ENCODE results near the gene DDX54. TPM values are rescaled to one million over a fixed set of nuclear protein-coding genes. Genes with fewer than 3 reads are reported as not detected.

The DDX54 gene
- total and polyA plus RNA-seq, 2 of the 8 experiments (the other 6 are each of a cell fraction or from before 2014, with no cell fraction given), result 64.9 to 113 TPM

- Histone ChIP-seq H3K36me3 (ENCODE audit: control insufficient read depth in 2 of 4, insufficient read depth in 4 of 4, low read length in 3 of 4) (no peaks in the 10 kb centered on the region), H3K27ac (ENCODE audit: low read depth, low read length) (no peak overlapping the region), H4K91ac (replicated peaks; ENCODE audit: insufficient read length, low read length) (no peak overlapping the region), H3K4me3 (ENCODE audit: extremely low read depth in 1 of 4, insufficient read depth in 2 of 4, low read depth in 3 of 4, low read length in 4 of 4) (no peak overlapping the region), H2AFZ (ENCODE audit: low read length) (peak overlapping the region; percentile 83; the same call in 1 of the 2 replicates), H2AK5ac (ENCODE audit: low read depth, low read length) (no peak overlapping the region), H4K5ac (ENCODE audit: insufficient read length, low read depth, low read length) (no peak overlapping the region), H3K27me3 (replicated peaks in 1 of 4; ENCODE audit: control insufficient read depth in 3 of 4, extremely low read depth in 1 of 4, insufficient read depth in 3 of 4, low read length in 3 of 4) (peaks cover 0 to 3% (median 2%) of the 10 kb centered on the region in 4 experiments; a peak in 3 of 7 replicates), H3K56ac (replicated peaks; ENCODE audit: insufficient read length, low read depth, low read length) (no peak overlapping the region), H2BK12ac (ENCODE audit: low read depth, low read length) (no peak overlapping the region), H3K18ac (ENCODE audit: extremely low read depth, low read length) (no peak overlapping the region), H2BK15ac (ENCODE audit: low read length) (no peak overlapping the region), H2BK120ac (replicated peaks; ENCODE audit: low read depth, low read length) (no peak overlapping the region), H3K4ac (replicated peaks; ENCODE audit: insufficient read length, low read depth, low read length) (no peak overlapping the region), H3K4me1 (replicated peaks in 1 of 4; ENCODE audit: control insufficient read depth in 3 of 4, insufficient read depth in 4 of 4, low read length in 3 of 4) (peaks cover 4 to 20% (median 13%) of the 10 kb centered on the region in 4 experiments), H3K23me2 (ENCODE audit: low read depth, low read length) (peaks cover 2% of the 10 kb centered on the region; the same call in 1 of the 2 replicates), H3K14ac (ENCODE audit: insufficient read length) (no peak overlapping the region), H3K9me3 (ENCODE audit: insufficient read depth in 2 of 2, low read depth in 1 of 2, low read length in 1 of 2) (no peaks in the 10 kb centered on the region), H3K23ac (ENCODE audit: insufficient read length) (no peak overlapping the region), H3K79me2 (ENCODE audit: control insufficient read depth in 1 of 2, insufficient read depth in 2 of 2, low read length in 2 of 2) (no peaks in the 10 kb centered on the region), H3K79me1 (ENCODE audit: low read depth, low read length) (no peaks in the 10 kb centered on the region), H4K8ac (ENCODE audit: extremely low read depth, insufficient read depth, low read length) (no peak overlapping the region), H2BK20ac (ENCODE audit: low read length) (no peak overlapping the region), H3K9ac (replicated peaks in 1 of 4; ENCODE audit: extremely low read depth in 1 of 4, low read depth in 3 of 4, low read length in 3 of 4) (no peak overlapping the region), H3K4me2 (ENCODE audit: insufficient read depth in 1 of 2, low read depth in 2 of 2, low read length in 2 of 2) (0 out of 4 replicates have a peak overlapping the region, but pooled peaks of 1 of the 2 experiments have one; percentile 26), H4K20me1 (replicated peaks in 1 of 2; ENCODE audit: control insufficient read depth in 1 of 2, insufficient read depth in 2 of 2, low read length in 2 of 2) (no peaks in the 10 kb centered on the region), H2BK5ac (ENCODE audit: low read depth, low read length) (no peak overlapping the region)
- DNase-seq (ENCODE audit: low read depth in 1 of 2, low spot score in 2 of 2) (no peak), FAIRE-seq (no peak)
- ChIA-PET CTCF (ENCODE audit: partially characterized antibody) (interaction anchor here (1.0 to 2.6 kb wide), 6 partner anchors 10 to 153 kb away, joined by 3 to 12 read pairs (median 4); partner anchors contain the start of gene RASAL1), POLR2A (ENCODE audit: partially characterized antibody) (interaction anchor here (1.7 to 2.1 kb wide), 2 partner anchors 9 to 11 kb away, joined by 7 to 8 read pairs; partner anchors contain the start of gene RASAL1)
- WGBS, 2 experiments (ENCODE audit: extremely low coverage in 1 of 2, insufficient coverage in 1 of 2, insufficient read length in 1 of 2, insufficient replicate concordance in 2 of 2, low coverage in 1 of 2, low lambda C conversion rate in 2 of 2, missing lambda C conversion rate in 1 of 2), result 84% methylated on average over 12 of the region's 12 CpGs; no CpG with 5 or more reads in 1 of the 2 experiments
- TF ChIP-seq SP2 (IDR thresholded peaks at IDR 0.05; ENCODE audit: low read length), result no peak
- TF ChIP-seq, protein P1, sequence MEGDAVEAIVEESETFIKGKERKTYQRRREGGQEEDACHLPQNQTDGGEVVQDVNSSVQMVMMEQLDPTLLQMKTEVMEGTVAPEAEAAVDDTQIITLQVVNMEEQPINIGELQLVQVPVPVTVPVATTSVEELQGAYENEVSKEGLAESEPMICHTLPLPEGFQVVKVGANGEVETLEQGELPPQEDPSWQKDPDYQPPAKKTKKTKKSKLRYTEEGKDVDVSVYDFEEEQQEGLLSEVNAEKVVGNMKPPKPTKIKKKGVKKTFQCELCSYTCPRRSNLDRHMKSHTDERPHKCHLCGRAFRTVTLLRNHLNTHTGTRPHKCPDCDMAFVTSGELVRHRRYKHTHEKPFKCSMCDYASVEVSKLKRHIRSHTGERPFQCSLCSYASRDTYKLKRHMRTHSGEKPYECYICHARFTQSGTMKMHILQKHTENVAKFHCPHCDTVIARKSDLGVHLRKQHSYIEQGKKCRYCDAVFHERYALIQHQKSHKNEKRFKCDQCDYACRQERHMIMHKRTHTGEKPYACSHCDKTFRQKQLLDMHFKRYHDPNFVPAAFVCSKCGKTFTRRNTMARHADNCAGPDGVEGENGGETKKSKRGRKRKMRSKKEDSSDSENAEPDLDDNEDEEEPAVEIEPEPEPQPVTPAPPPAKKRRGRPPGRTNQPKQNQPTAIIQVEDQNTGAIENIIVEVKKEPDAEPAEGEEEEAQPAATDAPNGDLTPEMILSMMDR (IDR thresholded peaks at IDR 0.05; ENCODE audit: control extremely low read depth in 1 of 3, insufficient read depth in 1 of 3, low read depth in 1 of 3, low read length in 3 of 3), result no peak
- TF ChIP-seq CHD2 (IDR thresholded peaks at IDR 0.05; ENCODE audit: low read length), result no peak
- TF ChIP-seq NANOG (IDR thresholded peaks at IDR 0.05; ENCODE audit: insufficient read depth, low read depth, low read length, poor library complexity, severe bottlenecking), result no peak
- no peak for TF ChIP-seq TBP (IDR thresholded peaks at IDR 0.05; ENCODE audit: low read depth, low read length)
- no peak for TF ChIP-seq CTBP2 (IDR thresholded peaks at IDR 0.05; ENCODE audit: borderline replicate concordance, insufficient read depth, insufficient read length, low read length)
- TF ChIP-seq SP4 (IDR thresholded peaks at IDR 0.05; ENCODE audit: low read length), result no peak
- TF ChIP-seq KDM4A (IDR thresholded peaks at IDR 0.05; ENCODE audit: low read depth, low read length, severe bottlenecking), result no peak
- no peak for TF ChIP-seq SUZ12 (IDR thresholded peaks at IDR 0.05; ENCODE audit: low read length)
Measured at GRCh38 chr12:113145720-113146551, 39.3 kb downstream of the DDX54 start.
